Measurements from ENCODE around the gene TCIRG1.

TCIRG1 gene

DNA sequence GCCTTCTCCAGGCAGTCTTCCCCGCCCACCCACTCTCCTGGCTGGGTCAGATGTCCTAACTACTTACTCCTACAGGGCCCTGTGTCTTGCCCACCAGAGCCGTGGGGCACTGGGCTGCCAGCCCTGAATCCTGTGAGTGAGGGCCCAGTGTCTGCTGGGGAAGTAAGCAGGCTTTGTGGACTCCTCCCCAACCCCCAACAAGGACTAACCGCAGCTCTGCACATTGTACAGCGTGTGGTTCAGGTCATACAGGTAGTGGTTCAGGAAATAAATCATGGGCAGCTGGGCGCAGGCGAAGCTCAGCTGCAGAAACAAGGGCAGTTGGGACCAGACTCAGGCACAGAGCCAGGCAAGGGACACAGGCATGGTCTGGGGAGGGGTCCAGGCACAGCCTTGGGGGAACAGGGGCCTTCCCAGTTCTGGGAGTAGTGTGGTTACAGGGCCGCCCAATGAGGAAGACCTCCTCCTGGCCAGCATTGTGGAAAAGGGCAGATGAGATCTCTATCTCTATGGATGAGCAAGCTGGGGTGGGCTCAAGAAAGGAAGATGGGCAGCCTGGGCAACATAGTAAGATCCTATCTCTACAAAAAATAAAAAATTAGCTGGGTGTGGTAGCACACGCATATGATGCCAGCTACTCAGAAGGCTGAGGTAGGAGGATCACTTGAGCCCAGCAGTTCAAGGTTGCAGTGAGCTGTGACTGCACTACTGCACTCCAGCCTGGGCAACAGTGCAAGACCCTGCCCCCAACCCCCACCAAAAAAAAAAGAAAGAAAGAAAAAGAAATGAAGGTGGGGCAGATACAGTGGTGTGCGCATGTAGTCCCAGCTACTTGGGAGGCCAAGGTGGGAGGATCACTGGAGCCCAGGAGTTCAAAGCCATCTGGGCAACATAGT lies 40.4 kb upstream of the TCIRG1 start:
- TF ChIP-seq TCF12 (IDR thresholded peaks at IDR 0.05; ENCODE audit: low read depth): no peak
- TF ChIP-seq RAD21 (IDR thresholded peaks at IDR 0.05; ENCODE audit: low read depth): no peak
- TF ChIP-seq, protein P1, sequence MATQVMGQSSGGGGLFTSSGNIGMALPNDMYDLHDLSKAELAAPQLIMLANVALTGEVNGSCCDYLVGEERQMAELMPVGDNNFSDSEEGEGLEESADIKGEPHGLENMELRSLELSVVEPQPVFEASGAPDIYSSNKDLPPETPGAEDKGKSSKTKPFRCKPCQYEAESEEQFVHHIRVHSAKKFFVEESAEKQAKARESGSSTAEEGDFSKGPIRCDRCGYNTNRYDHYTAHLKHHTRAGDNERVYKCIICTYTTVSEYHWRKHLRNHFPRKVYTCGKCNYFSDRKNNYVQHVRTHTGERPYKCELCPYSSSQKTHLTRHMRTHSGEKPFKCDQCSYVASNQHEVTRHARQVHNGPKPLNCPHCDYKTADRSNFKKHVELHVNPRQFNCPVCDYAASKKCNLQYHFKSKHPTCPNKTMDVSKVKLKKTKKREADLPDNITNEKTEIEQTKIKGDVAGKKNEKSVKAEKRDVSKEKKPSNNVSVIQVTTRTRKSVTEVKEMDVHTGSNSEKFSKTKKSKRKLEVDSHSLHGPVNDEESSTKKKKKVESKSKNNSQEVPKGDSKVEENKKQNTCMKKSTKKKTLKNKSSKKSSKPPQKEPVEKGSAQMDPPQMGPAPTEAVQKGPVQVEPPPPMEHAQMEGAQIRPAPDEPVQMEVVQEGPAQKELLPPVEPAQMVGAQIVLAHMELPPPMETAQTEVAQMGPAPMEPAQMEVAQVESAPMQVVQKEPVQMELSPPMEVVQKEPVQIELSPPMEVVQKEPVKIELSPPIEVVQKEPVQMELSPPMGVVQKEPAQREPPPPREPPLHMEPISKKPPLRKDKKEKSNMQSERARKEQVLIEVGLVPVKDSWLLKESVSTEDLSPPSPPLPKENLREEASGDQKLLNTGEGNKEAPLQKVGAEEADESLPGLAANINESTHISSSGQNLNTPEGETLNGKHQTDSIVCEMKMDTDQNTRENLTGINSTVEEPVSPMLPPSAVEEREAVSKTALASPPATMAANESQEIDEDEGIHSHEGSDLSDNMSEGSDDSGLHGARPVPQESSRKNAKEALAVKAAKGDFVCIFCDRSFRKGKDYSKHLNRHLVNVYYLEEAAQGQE (IDR thresholded peaks at IDR 0.05; ENCODE audit: low read depth): no peak

DNA sequence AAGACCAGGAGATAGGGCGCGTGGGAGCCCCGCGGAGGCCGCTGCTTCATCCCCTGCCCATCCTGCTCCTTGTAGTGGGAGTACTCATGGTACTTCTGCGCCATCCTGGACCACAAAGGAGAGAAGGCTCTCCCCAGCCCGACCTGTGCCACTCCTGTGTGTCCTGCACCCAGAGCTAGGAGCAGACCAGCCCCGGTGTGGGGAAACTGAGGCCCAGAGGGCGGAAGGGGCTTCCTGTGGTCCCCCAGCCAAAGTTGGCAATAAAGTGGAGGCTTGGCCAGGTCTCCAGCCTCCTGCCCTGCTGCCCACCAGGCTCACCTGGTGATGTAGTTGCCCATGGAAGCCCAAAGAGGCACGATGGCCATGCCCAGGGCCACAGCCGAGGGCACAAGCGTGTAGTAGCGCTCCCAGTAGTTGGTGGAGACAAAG lies 39.6 kb upstream of the TCIRG1 start:
- TF ChIP-seq YY1 (IDR thresholded peaks at IDR 0.05; ENCODE audit: low read depth) (no peak), EP300 (IDR thresholded peaks at IDR 0.05; ENCODE audit: borderline replicate concordance) (no peak), TCF12 (IDR thresholded peaks at IDR 0.05; ENCODE audit: low read depth) (no peak), FOXM1 (IDR thresholded peaks at IDR 0.05; ENCODE audit: borderline replicate concordance, low read depth) (no peak), CREB1 (IDR thresholded peaks at IDR 0.05; ENCODE audit: low read depth) (no peak), NFIC (IDR thresholded peaks at IDR 0.05) (no peak), ZBTB7A (IDR thresholded peaks at IDR 0.05; ENCODE audit: low read depth) (no peak), TEAD4 (IDR thresholded peaks at IDR 0.05) (no peak), TAF1 (IDR thresholded peaks at IDR 0.05; ENCODE audit: low read depth) (no peak), EGR1 (IDR thresholded peaks at IDR 0.05) (no peak), CEBPB (IDR thresholded peaks at IDR 0.05) (no peak), RAD21 (IDR thresholded peaks at IDR 0.05; ENCODE audit: low read depth) (no peak)
- TF ChIP-seq, protein P2, sequence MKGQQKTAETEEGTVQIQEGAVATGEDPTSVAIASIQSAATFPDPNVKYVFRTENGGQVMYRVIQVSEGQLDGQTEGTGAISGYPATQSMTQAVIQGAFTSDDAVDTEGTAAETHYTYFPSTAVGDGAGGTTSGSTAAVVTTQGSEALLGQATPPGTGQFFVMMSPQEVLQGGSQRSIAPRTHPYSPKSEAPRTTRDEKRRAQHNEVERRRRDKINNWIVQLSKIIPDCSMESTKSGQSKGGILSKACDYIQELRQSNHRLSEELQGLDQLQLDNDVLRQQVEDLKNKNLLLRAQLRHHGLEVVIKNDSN (IDR thresholded peaks at IDR 0.05): no peak
- TF ChIP-seq, protein P1 (IDR thresholded peaks at IDR 0.05; ENCODE audit: low read depth): no peak
- TF ChIP-seq, protein P3, sequence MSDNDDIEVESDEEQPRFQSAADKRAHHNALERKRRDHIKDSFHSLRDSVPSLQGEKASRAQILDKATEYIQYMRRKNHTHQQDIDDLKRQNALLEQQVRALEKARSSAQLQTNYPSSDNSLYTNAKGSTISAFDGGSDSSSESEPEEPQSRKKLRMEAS (IDR thresholded peaks at IDR 0.05): no peak

DNA sequence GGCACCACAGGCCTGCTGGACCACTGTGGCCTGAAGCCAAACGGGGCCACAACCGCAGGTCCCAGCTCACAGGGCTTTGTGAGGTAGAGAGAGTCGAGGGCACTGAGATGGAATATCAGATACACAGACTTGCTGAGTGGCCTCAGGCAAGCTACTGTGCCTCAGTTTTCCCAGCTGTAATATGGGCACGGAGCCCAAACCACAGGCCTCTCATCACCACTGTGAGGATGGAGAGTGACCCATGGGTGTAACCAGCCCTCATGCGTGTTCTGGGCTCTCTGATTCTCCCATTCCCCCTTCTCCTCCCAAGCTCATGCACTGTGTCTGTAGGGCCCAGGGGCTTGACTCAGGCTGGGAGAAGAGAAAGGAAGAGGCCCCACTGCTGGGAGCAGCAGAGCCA lies 39.1 kb upstream of the TCIRG1 start:
- TF ChIP-seq, protein P2 (IDR thresholded peaks at IDR 0.05): no peak
- TF ChIP-seq TEAD4 (IDR thresholded peaks at IDR 0.05) (no peak), ZBTB7A (IDR thresholded peaks at IDR 0.05; ENCODE audit: low read depth) (no peak), TCF12 (IDR thresholded peaks at IDR 0.05; ENCODE audit: low read depth) (no peak), CEBPB (IDR thresholded peaks at IDR 0.05) (no peak)

DNA sequence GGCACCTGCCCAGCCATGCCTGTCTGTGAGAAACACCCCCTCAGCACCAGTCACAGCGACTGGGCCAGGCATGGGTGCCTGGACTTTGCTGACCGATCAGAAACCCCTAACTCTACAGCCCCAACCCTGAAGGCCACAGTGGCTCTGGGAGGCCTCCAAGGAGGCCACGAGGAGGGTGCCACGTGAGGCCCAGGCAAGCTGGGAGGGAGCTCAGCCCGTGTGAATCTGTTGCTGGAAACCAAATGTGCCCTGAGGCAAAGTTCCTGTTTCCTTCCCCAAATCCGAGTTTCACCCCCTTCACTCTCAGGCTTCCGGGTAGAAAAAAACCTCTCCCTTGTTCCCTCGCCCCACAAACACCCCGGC lies 36.3 kb upstream of the TCIRG1 start:
- TF ChIP-seq EP300 (IDR thresholded peaks at IDR 0.05; ENCODE audit: borderline replicate concordance) (no peak), RAD21 (IDR thresholded peaks at IDR 0.05; ENCODE audit: low read depth) (no peak), NFIC (IDR thresholded peaks at IDR 0.05) (no peak)

DNA sequence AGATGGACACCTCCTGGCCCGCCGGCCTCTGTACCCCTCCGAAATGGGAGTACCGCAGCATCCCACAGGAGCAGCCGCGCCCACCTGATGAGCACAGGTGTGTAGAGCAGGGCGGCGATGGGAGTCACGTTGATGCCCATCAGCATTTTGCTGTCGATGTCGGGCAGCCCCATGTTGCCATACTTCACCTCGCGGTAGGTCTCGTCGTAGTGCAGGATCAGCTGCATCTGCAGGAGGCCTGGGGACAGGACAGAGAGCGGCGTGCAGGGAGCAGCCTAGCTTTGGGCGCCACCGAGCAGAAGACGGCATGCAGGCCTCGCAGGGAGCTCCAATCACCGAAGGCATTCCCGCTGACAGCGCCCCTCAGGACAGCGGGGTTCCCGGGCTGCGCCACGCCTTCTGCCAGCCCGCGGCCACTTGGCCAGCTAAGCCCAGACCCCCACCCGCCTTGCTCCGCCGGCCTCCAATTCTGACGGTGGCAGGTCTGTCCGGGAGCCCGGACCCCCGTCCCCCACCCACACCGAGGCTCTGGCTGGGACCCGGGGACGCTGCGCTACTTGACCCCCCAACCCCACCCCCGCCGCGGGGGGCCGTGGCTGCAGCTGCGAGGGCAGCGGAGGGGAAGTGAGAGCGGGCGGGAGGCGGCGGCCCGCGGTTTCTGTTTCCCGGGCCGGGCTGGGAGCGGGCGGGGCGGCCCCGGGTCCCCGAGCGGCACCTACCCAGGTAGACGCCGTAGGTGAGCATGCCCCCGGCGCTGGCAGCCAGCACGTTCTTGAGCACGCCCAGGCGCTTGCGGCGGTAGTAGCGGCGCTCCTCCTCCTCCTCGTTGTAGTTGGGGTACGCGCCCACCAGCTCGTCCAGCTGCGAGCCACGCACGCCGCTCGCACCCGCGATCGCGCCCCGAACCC lies 35.6 kb upstream of the TCIRG1 start:
- TF ChIP-seq ZBTB7A (IDR thresholded peaks at IDR 0.05; ENCODE audit: low read depth) (0 out of 2 replicates have a peak, but pooled peaks have one; percentile 23), FOXM1 (IDR thresholded peaks at IDR 0.05; ENCODE audit: borderline replicate concordance, low read depth) (no peak), EP300 (IDR thresholded peaks at IDR 0.05; ENCODE audit: borderline replicate concordance) (no peak), EGR1 (IDR thresholded peaks at IDR 0.05) (no peak), RAD21 (IDR thresholded peaks at IDR 0.05; ENCODE audit: low read depth) (no peak), TAF1 (IDR thresholded peaks at IDR 0.05; ENCODE audit: low read depth) (no peak; the same call in 1 of the 2 replicates), NFIC (IDR thresholded peaks at IDR 0.05) (peak; percentile 47; the same call in 1 of the 2 replicates), CREB1 (IDR thresholded peaks at IDR 0.05; ENCODE audit: low read depth) (no peak), TCF12 (IDR thresholded peaks at IDR 0.05; ENCODE audit: low read depth) (0 out of 2 replicates have a peak, but pooled peaks have one; percentile 15)
- TF ChIP-seq, protein P1 (IDR thresholded peaks at IDR 0.05; ENCODE audit: low read depth): no peak
- TF ChIP-seq, protein P3 (IDR thresholded peaks at IDR 0.05): peak; percentile 43
